PC-9 (cell line): ENCODE results near the gene NSUN6. TPM values are rescaled to one million over a fixed set of nuclear protein-coding genes. Genes with fewer than 3 reads are reported as not detected.
A peak's percentile ranks its signal among the peaks of the same experiment; 100 is the strongest.

Source experiments
- BruUV-seq: library from RNA; stranded (reverse); fragments of 400-500 nt; replicated peaks from 2 replicates; lab custom pipeline; 2021; lab: Mats Ljungman, UMichigan
- CTCF ChIA-PET: fragments of 300-600 bp; sonication (Branson Sonifier 250); formaldehyde crosslinking; loops from one replicate; lab custom pipeline; 2022; ENCODE audit warnings: antibody characterized with exemption; lab: Charles Lee
- POLR2A ChIA-PET: fragments of 300-600 bp; sonication (Branson Sonifier 250); formaldehyde crosslinking; loops from one replicate; lab custom pipeline; 2022; ENCODE audit warnings: antibody characterized with exemption; ENCODE audit not compliant: unreplicated experiment; lab: Charles Lee
- DNase-seq, 2 experiments: peaks; one replicate each; pipeline versions ENCODE4 v3.0.0 to v3.0.0-alpha.2; 2015 to 2022; ENCODE audit warnings: mixed read lengths in 1 of 2
- H2AFZ ChIP-seq: fragments of 200-600 bp; sonication (generic); 2 replicates; pipeline ENCODE4 v1.8.1; 2017; ENCODE audit warnings: antibody characterized with exemption
- H3F3A ChIP-seq: fragments of 200-600 bp; sonication (generic); 2 replicates; pipeline ENCODE4 v1.8.1; 2017; ENCODE audit warnings: antibody characterized with exemption, mild to moderate bottlenecking, low read depth; ENCODE audit not compliant: insufficient read depth
- H3K27ac ChIP-seq: fragments of 200-600 bp; sonication (generic); 2 replicates; pipeline ENCODE4 v1.6.1; 2016; ENCODE audit warnings: mixed run types
- H3K27me3 ChIP-seq: fragments of 200-600 bp; sonication (generic); 2 replicates; pipeline ENCODE4 v1.6.1; 2016; ENCODE audit warnings: low read depth, mixed run types; ENCODE audit not compliant: insufficient read depth
- H3K36me3 ChIP-seq: fragments of 200-600 bp; sonication (generic); 2 replicates; pipeline ENCODE4 v1.6.1; 2016; ENCODE audit warnings: low read depth, mixed run types
- H3K4me1 ChIP-seq: fragments of 200-600 bp; sonication (generic); replicated peaks from 2 replicates; pipeline ENCODE4 v1.6.1; 2016; ENCODE audit warnings: mixed run types; ENCODE audit not compliant: insufficient read depth
- H3K4me2 ChIP-seq: fragments of 200-600 bp; sonication (generic); 2 replicates; pipeline ENCODE4 v1.6.1; 2017; ENCODE audit warnings: mixed run types
- H3K4me3 ChIP-seq: fragments of 200-600 bp; sonication (generic); 2 replicates; pipeline ENCODE4 v1.6.1; 2016; ENCODE audit warnings: mixed run types
- H3K79me2 ChIP-seq: fragments of 200-600 bp; sonication (generic); 2 replicates; pipeline ENCODE4 v1.6.1; 2017; ENCODE audit warnings: low read depth, mixed run types
- H3K9me2 ChIP-seq: fragments of 200-600 bp; sonication (generic); 2 replicates; pipeline ENCODE4 v1.8.1; 2017; ENCODE audit warnings: mild to moderate bottlenecking; ENCODE audit not compliant: insufficient read depth
- H3K9me3 ChIP-seq: fragments of 200-600 bp; sonication (generic); 2 replicates; pipeline ENCODE4 v1.8.1; 2016; ENCODE audit warnings: low read depth; ENCODE audit not compliant: insufficient read depth
- H4K20me1 ChIP-seq: fragments of 200-600 bp; sonication (generic); 2 replicates; pipeline ENCODE4 v1.8.1; 2017; ENCODE audit not compliant: insufficient read depth
- EZH2 ChIP-seq: fragments of 200-600 bp; sonication (generic); IDR thresholded peaks from 2 replicates; pipeline ENCODE4 v1.8.0; 2017; ENCODE audit warnings: antibody characterized with exemption, low read depth
- intact Hi-C: fragments of 100-400 bp; cut with micrococcal nuclease; formaldehyde crosslinking; loops from one replicate; pipeline ENCODE4 v1.10.0; 2022; ENCODE audit not compliant: unreplicated experiment
- total RNA-seq: library from RNA; stranded (reverse); gene quantifications from 2 replicates; pipeline ENCODE4 v1.2.3, GENCODE V29; 2021
- TF ChIP-seq, protein P1 (sequence below): fragments of 200-600 bp; sonication (generic); conservative IDR thresholded peaks from 2 replicates; pipeline ENCODE4 v1.6.1; 2017; ENCODE audit warnings: mixed run types, antibody characterized with exemption, mild to moderate bottlenecking, moderate library complexity

Gene NSUN6
- total RNA-seq, 1 experiment from 2014 or later: 11.9 TPM

- intact Hi-C loops: no loop called here
- DNase-seq: no peak
- no peaks in the 10 kb centered on the region for H3K36me3 ChIP-seq
- H3K4me1 ChIP-seq: no peaks in the 10 kb centered on the region
- no peaks in the 10 kb centered on the region for H3K9me3 ChIP-seq
- no peak overlapping the region for H2AFZ ChIP-seq
- H3K79me2 ChIP-seq: no peaks in the 10 kb centered on the region
- H3K4me3 ChIP-seq: no peak overlapping the region
- no peaks in the 10 kb centered on the region for H3F3A ChIP-seq
- TF ChIP-seq EZH2: no peak
- TF ChIP-seq, protein P1, sequence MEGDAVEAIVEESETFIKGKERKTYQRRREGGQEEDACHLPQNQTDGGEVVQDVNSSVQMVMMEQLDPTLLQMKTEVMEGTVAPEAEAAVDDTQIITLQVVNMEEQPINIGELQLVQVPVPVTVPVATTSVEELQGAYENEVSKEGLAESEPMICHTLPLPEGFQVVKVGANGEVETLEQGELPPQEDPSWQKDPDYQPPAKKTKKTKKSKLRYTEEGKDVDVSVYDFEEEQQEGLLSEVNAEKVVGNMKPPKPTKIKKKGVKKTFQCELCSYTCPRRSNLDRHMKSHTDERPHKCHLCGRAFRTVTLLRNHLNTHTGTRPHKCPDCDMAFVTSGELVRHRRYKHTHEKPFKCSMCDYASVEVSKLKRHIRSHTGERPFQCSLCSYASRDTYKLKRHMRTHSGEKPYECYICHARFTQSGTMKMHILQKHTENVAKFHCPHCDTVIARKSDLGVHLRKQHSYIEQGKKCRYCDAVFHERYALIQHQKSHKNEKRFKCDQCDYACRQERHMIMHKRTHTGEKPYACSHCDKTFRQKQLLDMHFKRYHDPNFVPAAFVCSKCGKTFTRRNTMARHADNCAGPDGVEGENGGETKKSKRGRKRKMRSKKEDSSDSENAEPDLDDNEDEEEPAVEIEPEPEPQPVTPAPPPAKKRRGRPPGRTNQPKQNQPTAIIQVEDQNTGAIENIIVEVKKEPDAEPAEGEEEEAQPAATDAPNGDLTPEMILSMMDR: peak; percentile 54; the same call in 1 of the 2 replicates
- ChIA-PET POLR2A (interaction anchor here (0.6 kb wide), 1 partner anchor 226 kb away, joined by 3 read pairs; no protein-coding TSS in a partner anchor), CTCF (interaction anchor here (0.6 to 0.9 kb wide), 2 partner anchors 16 to 31 kb away, joined by 3 to 5 read pairs; no protein-coding TSS in a partner anchor)
- no peaks in the 10 kb centered on the region for H4K20me1 ChIP-seq
- no peaks in the 10 kb centered on the region for H3K27me3 ChIP-seq
- H3K9me2 ChIP-seq: no peaks in the 10 kb centered on the region
- no TSS peak for BruUV-seq
- no peak overlapping the region for H3K4me2 ChIP-seq
- H3K27ac ChIP-seq: no peak overlapping the region
Measured at GRCh38 chr10:18689498-18689897, 38.1 kb upstream of the NSUN6 start.

- DNase-seq: no peak
- ChIA-PET POLR2A (no interaction called here), CTCF (no interaction called here)
- Histone ChIP-seq H2AFZ (no peak overlapping the region), H3K36me3 (no peaks in the 10 kb centered on the region), H3K9me2 (no peaks in the 10 kb centered on the region), H3K4me3 (no peak overlapping the region), H3F3A (no peaks in the 10 kb centered on the region), H3K4me1 (no peaks in the 10 kb centered on the region), H3K79me2 (no peaks in the 10 kb centered on the region), H3K27me3 (no peaks in the 10 kb centered on the region), H3K9me3 (no peaks in the 10 kb centered on the region), H3K27ac (no peak overlapping the region), H3K4me2 (no peak overlapping the region), H4K20me1 (no peaks in the 10 kb centered on the region)
- no TSS peak for BruUV-seq
- intact Hi-C loops: no loop called here
- TF ChIP-seq EZH2: no peak
- TF ChIP-seq, protein P1: no peak
Measured at GRCh38 chr10:18687706-18688105, 36.3 kb upstream of the NSUN6 start.

DNA sequence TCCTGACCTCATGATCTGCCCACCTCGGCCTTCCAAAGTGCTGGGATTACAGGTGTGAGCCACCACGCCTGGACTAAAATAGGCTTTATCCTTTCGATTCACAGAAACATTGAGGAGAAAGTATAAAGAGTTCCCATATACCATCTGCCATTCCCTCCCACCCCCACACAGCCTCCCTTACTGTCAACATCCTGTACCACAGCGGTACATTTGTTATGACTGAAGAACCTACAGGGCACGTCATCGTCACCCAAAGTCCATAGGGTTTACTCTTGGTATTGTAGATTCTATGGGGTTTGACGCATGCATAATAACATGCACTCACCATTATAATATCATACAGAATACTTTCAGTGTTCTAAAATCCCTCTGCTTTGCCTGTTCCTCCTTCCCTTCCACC, 35.8 kb upstream of the NSUN6 start:
- Histone ChIP-seq H3K27me3 (no peaks in the 10 kb centered on the region), H3K9me2 (no peaks in the 10 kb centered on the region), H3K4me2 (no peak overlapping the region), H3K27ac (no peak overlapping the region), H3K4me3 (no peak overlapping the region), H3F3A (no peaks in the 10 kb centered on the region), H2AFZ (no peak overlapping the region), H3K36me3 (no peaks in the 10 kb centered on the region), H3K79me2 (no peaks in the 10 kb centered on the region), H4K20me1 (no peaks in the 10 kb centered on the region), H3K4me1 (no peaks in the 10 kb centered on the region), H3K9me3 (no peaks in the 10 kb centered on the region)
- no TSS peak for BruUV-seq
- DNase-seq: no peak
- POLR2A ChIA-PET: no interaction called here
- intact Hi-C loops: no loop called here
- TF ChIP-seq, protein P1: no peak
- no peak for TF ChIP-seq EZH2
- CTCF ChIA-PET: no interaction called here
